Activated T-cell treated with anti-CD3 and anti-CD28 coated beads, Interleukin-2, amount 50 U/mL, for 4 hours (primary cell): ENCODE measurements around the gene EID3. TPM values are rescaled to one million over a fixed set of nuclear protein-coding genes. Genes with fewer than 3 reads are reported as not detected.
"Not testable (repeated sequence)": the region's sequence is repeated elsewhere in the genome, so short reads cannot be mapped to it uniquely, and the experiment has no call there.

Source experiments
- ATAC-seq, 2 donors: fragments of 200-7000 bp; cut with Tn5 transposase; one replicate each; pipeline ENCODE4 v1.10.0; 2021
- DNase-seq: peaks from one replicate; pipeline ENCODE4 v3.0.0-alpha.2; 2020
- H3K27me3 Mint-ChIP-seq: one replicate; pipeline ENCODE4 v1.8.0; 2021; ENCODE audit warnings: low read depth, mixed read lengths
- H3K36me3 Mint-ChIP-seq: one replicate; pipeline ENCODE4 v1.8.0; 2022; ENCODE audit warnings: mixed read lengths; ENCODE audit not compliant: insufficient read depth
- H3K4me1 Mint-ChIP-seq: one replicate; pipeline ENCODE4 v1.8.0; 2021; ENCODE audit warnings: low read depth, mixed read lengths
- H3K4me3 Mint-ChIP-seq: one replicate; pipeline ENCODE4 v1.8.0; 2021; ENCODE audit warnings: mild to moderate bottlenecking, moderate library complexity, mixed read lengths
- H3K9me3 Mint-ChIP-seq: one replicate; pipeline ENCODE4 v1.8.0; 2021; ENCODE audit warnings: mixed read lengths
- total RNA-seq, 3 donors: library from RNA; stranded (reverse); gene quantifications; one replicate each; pipeline ENCODE4 v1.2.1, GENCODE V29; 2021

EID3 gene
- total RNA-seq, 3 donors from 2014 or later, result 5.0 to 6.2 (median 5.5) TPM

GRCh38 chr12:104313568-104314241 lies 10.2 kb downstream of the EID3 start:
- no peak overlapping the region for H3K4me3 Mint-ChIP-seq
- DNase-seq (no peak), ATAC-seq (no peak)
- H3K36me3 Mint-ChIP-seq, result peaks cover 36% of the 10 kb centered on the region
- H3K4me1 Mint-ChIP-seq, result peaks cover 8% of the 10 kb centered on the region
- H3K9me3 Mint-ChIP-seq, result no peaks in the 10 kb centered on the region
- H3K27me3 Mint-ChIP-seq, result no peaks in the 10 kb centered on the region

GRCh38 chr12:104314242-104314614 lies 10.7 kb downstream of the EID3 start:
- Mint-ChIP-seq H3K27me3 (no peaks in the 10 kb centered on the region), H3K36me3 (peaks cover 36% of the 10 kb centered on the region), H3K4me3 (no peak overlapping the region), H3K9me3 (no peaks in the 10 kb centered on the region), H3K4me1 (peaks cover 7% of the 10 kb centered on the region)
- ATAC-seq, result no peak
- DNase-seq, result no peak

GRCh38 chr12:104315326-104316224 lies 12.0 kb downstream of the EID3 start:
- peaks cover 37% of the 10 kb centered on the region for H3K36me3 Mint-ChIP-seq
- ATAC-seq, result no peak
- DNase-seq, result no peak
- no peaks in the 10 kb centered on the region for H3K27me3 Mint-ChIP-seq
- peaks cover 5% of the 10 kb centered on the region for H3K4me1 Mint-ChIP-seq
- no peak overlapping the region for H3K4me3 Mint-ChIP-seq
- no peaks in the 10 kb centered on the region for H3K9me3 Mint-ChIP-seq

- peaks cover 40% of the 10 kb centered on the region for H3K36me3 Mint-ChIP-seq
- no peak for DNase-seq
- no peak overlapping the region for H3K4me3 Mint-ChIP-seq
- ATAC-seq, result no peak
- H3K4me1 Mint-ChIP-seq, result peaks cover 5% of the 10 kb centered on the region
- no peaks in the 10 kb centered on the region for H3K27me3 Mint-ChIP-seq
- no peaks in the 10 kb centered on the region for H3K9me3 Mint-ChIP-seq
These were observed 13.4 kb downstream of the EID3 start for GRCh38 chr12:104316936-104317335.

- Mint-ChIP-seq H3K27me3 (no peaks in the 10 kb centered on the region), H3K4me3 (no peak overlapping the region), H3K9me3 (no peaks in the 10 kb centered on the region), H3K4me1 (peaks cover 5% of the 10 kb centered on the region), H3K36me3 (peaks cover 38% of the 10 kb centered on the region)
- ATAC-seq, result no peak
- DNase-seq, result no peak
These were observed 14.1 kb downstream of the EID3 start for GRCh38 chr12:104317538-104318210.

- H3K36me3 Mint-ChIP-seq, result peaks cover 34% of the 10 kb centered on the region
- H3K27me3 Mint-ChIP-seq, result no peaks in the 10 kb centered on the region
- H3K9me3 Mint-ChIP-seq, result no peaks in the 10 kb centered on the region
- DNase-seq (no peak), ATAC-seq (no peak)
- no peak overlapping the region for H3K4me3 Mint-ChIP-seq
- H3K4me1 Mint-ChIP-seq, result peaks cover under 1% of the 10 kb centered on the region
These were observed 15.5 kb downstream of the EID3 start for GRCh38 chr12:104319028-104319427.

- DNase-seq (no peak), ATAC-seq (no peak)
- Mint-ChIP-seq H3K9me3 (no peaks in the 10 kb centered on the region), H3K36me3 (peaks cover 39% of the 10 kb centered on the region), H3K27me3 (no peaks in the 10 kb centered on the region), H3K4me3 (no peak overlapping the region), H3K4me1 (no peaks in the 10 kb centered on the region)
These were observed 16.5 kb downstream of the EID3 start for GRCh38 chr12:104319918-104320626.

GRCh38 chr12:104320627-104321024 lies 17.1 kb downstream of the EID3 start:
- H3K27me3 Mint-ChIP-seq, result no peaks in the 10 kb centered on the region
- H3K9me3 Mint-ChIP-seq, result no peaks in the 10 kb centered on the region
- DNase-seq (no peak), ATAC-seq (no peak)
- peaks cover 37% of the 10 kb centered on the region for H3K36me3 Mint-ChIP-seq
- H3K4me1 Mint-ChIP-seq, result no peaks in the 10 kb centered on the region
- H3K4me3 Mint-ChIP-seq, result no peak overlapping the region

GRCh38 chr12:104321949-104322348 lies 18.4 kb downstream of the EID3 start:
- no peak for DNase-seq
- Mint-ChIP-seq H3K4me3 (no peak overlapping the region), H3K27me3 (no peaks in the 10 kb centered on the region), H3K9me3 (no peaks in the 10 kb centered on the region), H3K4me1 (no peaks in the 10 kb centered on the region), H3K36me3 (peaks cover 39% of the 10 kb centered on the region)
- no peak for ATAC-seq

GRCh38 chr12:104322533-104322932 lies 19.0 kb downstream of the EID3 start:
- not testable (repeated sequence) for H3K4me3 Mint-ChIP-seq, DNase-seq, H3K27me3 Mint-ChIP-seq, H3K4me1 Mint-ChIP-seq, ATAC-seq, H3K9me3 Mint-ChIP-seq
- peaks cover 45% of the 10 kb centered on the region for H3K36me3 Mint-ChIP-seq

- H3K4me3 Mint-ChIP-seq, result no peak overlapping the region
- ATAC-seq, result no peak
- H3K27me3 Mint-ChIP-seq, result no peaks in the 10 kb centered on the region
- no peak for DNase-seq
- no peaks in the 10 kb centered on the region for H3K9me3 Mint-ChIP-seq
- H3K4me1 Mint-ChIP-seq, result no peaks in the 10 kb centered on the region
- peaks cover 48% of the 10 kb centered on the region for H3K36me3 Mint-ChIP-seq
These were observed 20.4 kb downstream of the EID3 start for GRCh38 chr12:104323899-104324298.

GRCh38 chr12:104328278-104328677 lies 24.7 kb downstream of the EID3 start:
- H3K9me3 Mint-ChIP-seq, ATAC-seq, H3K27me3 Mint-ChIP-seq, H3K4me1 Mint-ChIP-seq, H3K4me3 Mint-ChIP-seq, DNase-seq: not testable (repeated sequence)
- H3K36me3 Mint-ChIP-seq, result peaks cover 39% of the 10 kb centered on the region

- H3K4me3 Mint-ChIP-seq, result no peak overlapping the region
- H3K36me3 Mint-ChIP-seq, result peaks cover 40% of the 10 kb centered on the region
- H3K27me3 Mint-ChIP-seq, result no peaks in the 10 kb centered on the region
- DNase-seq, result no peak
- H3K9me3 Mint-ChIP-seq, result no peaks in the 10 kb centered on the region
- no peaks in the 10 kb centered on the region for H3K4me1 Mint-ChIP-seq
- ATAC-seq, result no peak
These were observed 25.3 kb downstream of the EID3 start for GRCh38 chr12:104328790-104329189.
